Breast epithelium (tissue), 3 donors: ENCODE data around the gene STX8.

ENCODE experiments used
- POLR2A ChIP-seq: fragments of 450-650 bp; IDR thresholded peaks from one replicate; pipeline ENCODE4 v1.6.1; 2016; ENCODE audit warnings: antibody characterized with exemption, mild to moderate bottlenecking, moderate library complexity
- POLR2AphosphoS5 ChIP-seq, 3 donors: sonication (generic); formaldehyde crosslinking; IDR thresholded peaks; one replicate each; pipeline ENCODE4 v1.6.1; 2017; ENCODE audit warnings: antibody characterized with exemption in 3 of 3
- TF ChIP-seq, protein P1 (sequence below), 3 donors: fragments of 450-650 bp; IDR thresholded peaks; one replicate each; pipeline ENCODE4 v1.5.1; 2016 to 2017; ENCODE audit warnings: antibody characterized with exemption in 3 of 3, mild to moderate bottlenecking in 3 of 3, moderate library complexity in 3 of 3

GRCh38 chr17:9242497-9242881, 333.1 kb downstream of the STX8 start:
- TF ChIP-seq, protein P1, sequence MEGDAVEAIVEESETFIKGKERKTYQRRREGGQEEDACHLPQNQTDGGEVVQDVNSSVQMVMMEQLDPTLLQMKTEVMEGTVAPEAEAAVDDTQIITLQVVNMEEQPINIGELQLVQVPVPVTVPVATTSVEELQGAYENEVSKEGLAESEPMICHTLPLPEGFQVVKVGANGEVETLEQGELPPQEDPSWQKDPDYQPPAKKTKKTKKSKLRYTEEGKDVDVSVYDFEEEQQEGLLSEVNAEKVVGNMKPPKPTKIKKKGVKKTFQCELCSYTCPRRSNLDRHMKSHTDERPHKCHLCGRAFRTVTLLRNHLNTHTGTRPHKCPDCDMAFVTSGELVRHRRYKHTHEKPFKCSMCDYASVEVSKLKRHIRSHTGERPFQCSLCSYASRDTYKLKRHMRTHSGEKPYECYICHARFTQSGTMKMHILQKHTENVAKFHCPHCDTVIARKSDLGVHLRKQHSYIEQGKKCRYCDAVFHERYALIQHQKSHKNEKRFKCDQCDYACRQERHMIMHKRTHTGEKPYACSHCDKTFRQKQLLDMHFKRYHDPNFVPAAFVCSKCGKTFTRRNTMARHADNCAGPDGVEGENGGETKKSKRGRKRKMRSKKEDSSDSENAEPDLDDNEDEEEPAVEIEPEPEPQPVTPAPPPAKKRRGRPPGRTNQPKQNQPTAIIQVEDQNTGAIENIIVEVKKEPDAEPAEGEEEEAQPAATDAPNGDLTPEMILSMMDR (IDR thresholded peaks at IDR 0.05), result no peak
- TF ChIP-seq POLR2A (no peak), POLR2AphosphoS5 (IDR thresholded peaks at IDR 0.05) (no peak)
